GM18498 (cell line): ENCODE results near the gene SLC39A8.

ENCODE experiments used
- ATAC-seq: cut with Tn5 transposase; IDR thresholded peaks from one replicate; pipeline ENCODE4 v1.9.1; 2021; ENCODE audit warnings: mild to moderate bottlenecking, moderate library complexity; ENCODE audit not compliant: unreplicated experiment

The SLC39A8 gene

DNA sequence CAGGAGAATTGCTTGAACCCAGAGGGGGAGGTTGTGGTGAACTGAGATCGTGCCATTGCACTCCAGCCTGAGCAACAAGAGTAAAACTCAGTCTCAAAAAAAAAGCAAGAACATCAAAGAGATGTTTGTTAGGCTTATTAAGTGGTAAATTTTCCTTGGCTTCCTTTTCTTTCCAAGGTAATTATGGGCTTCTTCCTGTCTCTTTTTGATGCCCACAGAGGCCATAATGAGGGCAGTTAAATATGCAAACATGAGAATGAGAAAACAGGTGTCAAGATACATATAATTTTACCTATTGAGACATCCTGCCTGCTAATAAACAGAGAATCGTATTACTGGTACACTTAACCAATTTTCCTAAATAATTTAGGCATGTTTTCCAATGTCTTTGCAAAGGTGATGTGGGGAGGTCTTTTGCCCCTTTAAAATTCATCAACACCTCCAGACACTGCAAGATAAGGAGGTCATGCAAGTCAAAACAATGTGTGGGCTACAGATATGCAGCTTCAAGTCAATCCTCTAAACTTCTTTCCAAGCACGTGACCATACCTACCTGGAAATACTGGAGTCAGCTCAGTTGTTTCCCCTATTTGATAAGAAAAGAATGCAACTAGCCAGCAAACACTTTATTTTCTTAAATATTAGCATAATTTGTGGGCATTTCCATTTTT, 2.7 kb downstream of the SLC39A8 start:
- no peak for ATAC-seq

DNA sequence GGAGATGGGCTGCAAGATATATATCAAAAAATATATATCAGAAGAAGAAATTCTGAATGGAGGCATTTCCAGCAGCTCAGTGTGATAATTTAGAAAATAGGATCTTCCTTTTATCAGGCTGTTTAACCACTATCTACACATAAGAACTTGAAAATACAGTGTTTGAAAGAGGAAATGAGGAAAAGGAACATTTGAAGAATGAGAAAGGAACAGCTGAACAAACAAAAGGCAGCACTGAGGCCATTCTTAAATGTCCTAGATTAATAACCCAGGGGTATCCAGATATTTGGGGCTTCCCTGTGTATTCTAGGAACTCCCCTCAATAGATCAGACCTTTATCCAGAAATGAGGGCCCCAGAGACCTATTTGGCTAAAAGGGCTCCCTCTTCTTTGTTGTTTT, 4.1 kb downstream of the SLC39A8 start:
- no peak for ATAC-seq

DNA sequence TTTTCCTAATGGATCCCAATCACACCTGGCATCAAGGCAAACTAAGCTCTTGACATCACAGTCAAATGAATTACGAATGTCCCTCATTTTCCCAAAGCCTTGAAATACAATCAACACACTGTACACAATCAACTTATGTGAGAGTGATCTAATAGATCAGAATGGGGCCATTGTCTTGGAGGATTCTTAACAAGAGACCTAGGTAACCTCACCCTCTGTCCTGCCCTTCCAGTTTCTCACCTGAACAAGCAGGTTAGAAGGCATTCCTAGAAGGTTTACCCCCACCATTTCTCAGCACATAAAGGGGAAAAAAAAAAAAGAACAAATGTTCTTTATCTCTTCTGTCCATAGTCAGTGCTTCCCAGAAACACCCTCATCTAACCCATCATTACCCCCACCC, 6.3 kb downstream of the SLC39A8 start:
- no peak for ATAC-seq

DNA sequence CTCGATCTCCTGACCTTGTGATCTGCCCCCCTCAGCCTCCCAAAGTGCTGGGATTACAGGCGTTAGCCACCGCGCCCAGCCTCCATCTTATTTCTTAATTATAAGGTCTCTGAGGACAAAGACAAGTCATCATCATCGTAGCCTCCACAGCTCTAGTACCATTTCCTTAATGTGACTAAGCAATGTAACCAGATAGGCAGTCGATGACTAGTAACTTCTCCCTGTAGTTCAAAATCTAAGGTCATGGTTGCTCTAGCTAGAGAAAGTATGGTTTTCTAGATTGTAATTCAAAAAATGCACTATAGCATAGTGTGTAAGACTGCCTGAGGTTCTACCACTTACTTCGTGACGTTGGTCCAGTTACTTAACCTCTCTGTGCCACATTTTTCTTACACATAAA, 6.9 kb downstream of the SLC39A8 start:
- no peak for ATAC-seq

DNA sequence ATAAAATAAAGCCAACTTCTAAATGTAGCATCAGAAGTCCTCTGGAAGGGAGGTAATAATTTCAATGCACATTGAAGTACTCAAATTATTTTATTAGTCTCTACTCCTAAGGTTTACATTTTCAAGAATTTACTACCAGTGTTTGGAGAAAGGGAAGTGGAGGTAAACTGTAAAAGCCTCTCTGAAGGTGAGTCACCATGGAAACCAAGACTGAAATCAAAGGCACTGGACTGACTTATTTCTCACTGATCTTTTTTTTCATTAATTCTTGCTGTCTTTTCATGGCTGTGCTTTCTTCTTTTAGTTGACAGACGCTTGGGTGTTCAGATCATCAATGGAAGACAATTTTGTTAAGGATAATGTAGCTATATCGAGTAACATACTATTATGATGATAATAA, 9.7 kb downstream of the SLC39A8 start:
- ATAC-seq = no peak

DNA sequence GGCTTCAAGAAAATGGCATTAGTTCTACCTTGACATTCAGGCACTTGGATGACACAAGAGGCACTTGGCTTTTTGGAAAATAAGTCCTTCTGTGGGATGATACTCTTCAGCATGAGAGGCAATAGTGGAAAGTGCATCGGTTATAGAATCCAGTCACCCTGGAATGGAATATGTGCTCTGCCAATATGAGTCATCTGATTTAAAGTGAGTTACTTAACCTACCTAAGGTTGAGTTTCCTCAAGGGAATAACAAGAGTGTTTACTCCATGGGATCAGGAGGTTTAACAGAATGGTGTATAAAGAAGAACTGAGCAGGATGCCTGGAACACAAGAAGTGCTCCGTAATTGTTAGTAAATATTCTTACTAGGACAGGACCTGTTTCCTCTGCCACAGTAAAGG, 10.7 kb downstream of the SLC39A8 start:
- ATAC-seq = no peak

DNA sequence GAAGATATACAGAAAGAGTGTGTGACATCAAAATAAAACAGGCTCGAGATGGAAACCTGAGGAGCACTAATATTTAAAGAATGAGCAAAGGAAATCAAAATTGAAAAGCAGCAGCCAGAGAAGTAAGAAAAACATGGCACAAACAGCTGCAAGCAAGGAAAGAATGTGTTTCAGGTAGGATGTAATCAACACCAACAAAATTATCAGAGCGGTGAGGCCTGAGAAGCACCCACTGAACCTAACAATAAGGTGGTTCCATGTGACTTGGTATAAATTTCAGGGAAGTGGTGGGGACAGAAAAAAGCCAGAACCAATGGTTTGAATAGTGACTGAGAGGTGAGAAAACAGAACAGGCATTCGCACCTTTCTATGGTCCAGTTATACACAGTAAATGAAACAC, 11.5 kb downstream of the SLC39A8 start:
- no peak for ATAC-seq

DNA sequence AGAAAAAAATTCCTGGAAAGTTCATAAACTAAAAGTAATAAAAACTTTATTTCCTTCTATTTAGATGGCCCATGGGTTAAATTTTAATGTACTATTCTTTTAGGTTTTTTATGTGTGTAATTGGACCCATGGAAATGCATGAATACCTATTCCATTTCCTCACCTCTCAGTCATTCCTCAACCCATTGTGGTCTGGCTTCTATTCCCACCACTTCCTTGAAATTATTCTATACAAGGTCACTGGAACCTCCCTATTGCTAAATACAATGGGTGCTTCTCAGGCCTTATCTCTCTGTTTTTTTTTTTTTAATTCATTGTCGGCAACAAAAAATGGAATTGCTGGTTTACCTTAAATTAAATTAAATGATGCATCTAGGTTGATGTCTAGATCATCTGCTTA, 17.2 kb downstream of the SLC39A8 start:
- no peak for ATAC-seq

DNA sequence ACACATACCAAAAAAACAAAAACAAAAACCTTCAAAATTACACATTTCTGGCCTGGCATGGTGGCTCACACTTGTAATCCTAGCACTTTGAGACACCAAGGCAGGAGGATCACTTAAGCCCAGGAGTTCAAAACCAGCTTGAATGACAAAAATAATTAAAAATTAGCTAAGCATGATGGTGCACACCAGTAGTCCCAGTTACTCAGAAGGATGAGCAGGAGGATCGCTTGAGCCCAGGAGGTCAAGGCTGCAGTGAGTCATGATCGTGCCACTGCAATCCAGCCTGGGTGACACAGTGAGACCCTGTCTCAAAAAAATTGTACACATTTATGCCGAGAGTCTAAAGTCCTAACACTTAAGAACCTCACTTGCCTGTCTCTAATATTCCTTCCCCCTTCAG, 18.3 kb downstream of the SLC39A8 start:
- no peak for ATAC-seq

DNA sequence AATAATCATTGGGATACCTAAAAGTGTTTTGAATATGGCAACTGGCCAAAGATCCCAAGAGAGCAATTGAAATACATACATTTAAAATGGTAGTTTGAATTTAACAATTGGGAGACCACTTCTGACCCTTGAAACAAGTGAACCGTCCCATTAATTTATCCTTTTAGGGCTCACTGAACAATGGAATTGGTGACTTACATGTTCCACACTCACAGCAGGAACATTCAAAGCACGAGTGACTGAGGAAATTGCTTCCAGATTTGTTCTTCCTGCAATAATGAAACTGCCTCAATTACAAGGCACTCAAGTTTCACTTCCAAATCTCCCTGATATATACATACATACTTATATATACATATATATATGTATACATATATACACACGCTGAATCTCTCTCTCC, 20.6 kb downstream of the SLC39A8 start:
- no peak for ATAC-seq

DNA sequence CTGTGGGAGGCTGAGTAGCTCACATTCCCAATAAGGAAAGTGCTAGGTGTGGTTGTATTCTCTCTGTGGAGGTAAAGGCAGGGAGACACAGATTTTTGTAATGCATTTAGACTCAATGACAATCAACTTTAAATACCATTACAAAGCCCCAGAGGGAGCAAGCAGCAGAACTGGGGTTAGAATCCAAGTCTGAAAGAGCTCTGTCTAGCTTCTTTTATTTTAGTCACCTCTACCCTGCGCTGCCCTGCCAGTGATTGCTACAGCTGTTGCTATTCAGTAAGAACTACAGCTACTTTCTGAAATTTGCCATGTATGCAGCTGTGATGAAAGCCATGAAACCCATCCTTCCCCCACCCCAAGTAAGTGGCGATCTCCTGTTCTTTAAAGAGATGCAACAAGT, 22.5 kb downstream of the SLC39A8 start:
- no peak for ATAC-seq

DNA sequence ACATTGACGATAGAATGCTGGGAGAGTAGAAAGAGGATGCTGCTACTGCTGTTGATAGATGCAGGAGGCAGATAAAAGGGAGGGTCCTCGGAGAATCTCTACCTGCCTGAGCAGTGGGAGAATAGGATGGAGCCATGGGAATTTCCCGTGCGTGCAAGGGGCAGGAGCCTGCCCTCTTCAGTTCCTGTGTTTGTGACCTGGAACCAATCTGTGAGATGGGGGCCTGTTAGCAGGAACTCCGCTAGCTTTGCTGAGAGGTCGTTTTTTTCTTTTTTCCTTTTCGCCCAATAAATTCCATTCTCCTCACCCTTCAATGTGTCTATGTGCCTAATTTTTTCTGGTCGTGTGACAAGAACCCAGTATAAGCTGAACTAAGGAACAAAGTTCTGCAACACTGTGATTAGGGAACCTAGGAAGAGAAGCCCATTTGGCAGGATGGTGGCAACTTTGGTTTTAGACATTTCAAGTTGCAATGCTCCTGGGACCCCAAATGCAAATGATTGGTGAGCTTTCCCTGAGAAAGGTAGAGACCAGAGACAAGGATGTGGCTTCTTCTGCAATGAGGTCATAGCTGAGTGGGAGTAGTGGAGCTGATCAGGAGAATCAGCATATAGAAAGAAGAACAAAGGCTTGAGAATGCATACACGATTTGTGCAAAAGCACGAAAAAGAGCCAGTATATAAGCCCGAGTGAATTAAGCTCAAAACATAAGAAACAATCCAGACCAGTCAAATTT, 23.9 kb downstream of the SLC39A8 start:
- peak; percentile 86 for ATAC-seq

DNA sequence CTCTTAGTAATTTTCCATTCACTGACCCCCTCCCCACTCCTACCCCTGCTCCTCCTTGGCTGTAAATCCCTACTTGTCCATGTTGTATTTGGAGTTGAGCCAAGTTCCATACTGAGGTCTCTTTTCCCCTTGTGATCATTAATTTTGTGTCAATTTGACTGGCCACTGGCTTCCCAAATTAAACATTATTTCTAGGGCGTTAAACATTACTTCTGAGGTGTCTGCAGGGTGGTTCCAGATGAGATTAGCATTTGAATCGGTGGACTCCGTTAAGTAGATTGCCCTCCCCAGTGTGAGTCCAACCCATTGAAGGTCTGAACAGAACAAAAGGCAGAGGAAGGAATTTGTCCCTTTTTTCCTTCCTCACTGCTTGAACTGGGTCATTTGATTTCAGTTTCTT, 25.7 kb downstream of the SLC39A8 start:
- ATAC-seq = no peak

DNA sequence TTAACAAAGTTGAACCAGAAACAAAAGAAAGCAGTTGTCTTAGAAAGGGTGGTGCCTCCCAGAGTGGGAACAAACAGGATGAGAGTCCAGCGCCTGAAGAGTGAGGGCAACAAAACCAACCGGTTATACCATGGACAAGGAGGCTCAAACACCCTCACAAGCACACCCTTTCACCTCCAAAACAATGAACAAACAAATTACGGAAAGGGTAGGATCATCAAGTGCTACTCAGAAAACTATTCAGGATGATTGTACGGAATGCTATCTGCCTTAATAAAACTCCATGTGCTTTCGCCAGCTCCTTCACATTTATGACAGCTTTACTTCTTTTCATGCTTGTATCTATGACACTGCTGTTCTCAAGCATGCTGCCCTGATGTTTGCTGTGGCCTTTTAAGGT, 26.8 kb downstream of the SLC39A8 start:
- no peak for ATAC-seq

DNA sequence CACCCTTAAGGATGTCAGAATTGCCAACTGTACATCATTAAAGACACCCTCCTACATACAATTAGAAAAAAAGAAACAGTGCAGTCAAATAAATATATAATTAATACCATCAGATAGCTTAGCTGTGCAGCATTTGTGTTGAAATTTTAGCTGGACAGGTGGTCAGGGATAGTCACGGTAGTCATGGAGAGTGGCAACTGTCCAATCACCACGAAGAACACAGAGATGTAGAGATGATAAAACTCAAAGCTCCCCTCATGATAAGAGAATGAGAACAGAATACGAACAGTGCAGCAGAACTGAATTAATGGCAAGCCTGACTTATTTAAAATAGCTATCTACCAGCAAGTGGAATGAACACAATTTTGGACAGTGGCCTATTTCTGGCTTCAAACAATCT, 27.2 kb downstream of the SLC39A8 start:
- no peak for ATAC-seq

DNA sequence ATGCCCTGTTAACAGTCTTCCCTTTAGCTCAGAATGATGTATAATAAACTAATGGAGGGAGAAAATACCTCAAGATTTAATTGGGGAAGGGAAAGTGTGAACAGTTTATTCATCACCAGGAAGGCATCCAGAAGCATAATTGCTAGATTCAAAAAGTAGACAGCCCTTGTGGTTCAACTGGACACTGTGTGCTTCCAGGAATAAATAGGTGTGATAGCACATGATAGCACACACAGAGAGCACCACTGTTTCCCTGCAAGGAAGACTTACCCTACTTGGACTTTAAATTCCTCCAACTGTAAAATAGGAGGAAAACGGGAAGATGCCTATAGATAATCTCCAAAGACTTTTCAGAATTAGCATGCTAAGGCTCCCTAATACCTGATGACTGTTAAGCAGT, 27.8 kb downstream of the SLC39A8 start:
- ATAC-seq = no peak

DNA sequence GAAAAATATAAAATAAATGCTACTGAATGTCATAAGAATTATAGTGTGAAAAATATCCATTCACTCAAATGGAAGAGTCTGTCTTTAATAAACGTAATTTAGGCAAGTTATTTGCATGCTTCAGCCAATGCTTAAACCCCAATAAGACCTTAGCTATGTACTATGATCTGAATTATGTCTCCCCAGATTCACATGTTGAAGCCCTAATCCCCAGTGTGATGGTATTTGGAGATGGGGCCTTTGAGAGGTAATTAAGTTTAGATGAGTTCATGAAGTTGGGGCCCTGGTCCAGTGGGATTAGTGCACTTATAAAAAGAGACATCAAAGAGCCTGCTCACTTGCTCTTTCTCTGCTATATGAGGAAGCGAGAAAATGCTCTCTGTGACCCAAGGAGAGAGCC, 28.7 kb downstream of the SLC39A8 start:
- no peak for ATAC-seq

DNA sequence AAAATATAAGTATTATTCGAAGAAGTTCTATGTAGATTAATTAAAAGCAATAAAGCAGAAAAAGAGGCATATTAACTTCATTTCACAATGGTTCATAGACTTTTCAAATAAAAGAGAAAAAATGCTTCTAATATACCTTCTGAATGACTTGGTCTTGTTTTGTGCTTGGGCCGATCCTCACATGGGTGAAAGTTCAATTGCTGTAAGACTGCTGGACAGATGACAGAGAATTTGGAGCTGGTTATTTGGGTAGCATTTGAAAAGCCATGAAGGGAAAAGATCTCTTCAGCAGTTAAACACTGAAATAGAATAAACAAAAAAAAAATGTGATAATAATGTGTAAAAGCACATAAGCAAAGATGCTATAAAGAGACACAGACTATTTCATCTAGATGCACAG, 29.8 kb downstream of the SLC39A8 start:
- ATAC-seq = no peak

DNA sequence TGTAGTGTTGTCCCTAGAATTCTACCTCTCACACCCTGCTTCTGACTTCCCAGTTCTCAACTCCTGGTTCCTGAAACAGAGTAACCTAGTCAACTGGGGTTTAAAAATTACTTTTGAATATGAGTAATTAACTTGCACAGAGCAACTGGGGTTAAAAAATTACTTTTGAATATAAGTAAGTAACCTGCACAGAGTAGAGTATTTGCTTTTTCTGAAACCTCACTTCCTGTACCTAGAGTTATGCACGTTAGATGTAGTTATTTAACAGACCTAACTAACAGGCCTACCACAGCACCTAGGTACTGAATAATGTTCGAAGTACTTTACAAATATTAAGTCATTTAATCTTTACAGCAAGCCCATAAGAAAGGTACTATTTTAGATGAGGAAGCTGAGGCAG, 32.9 kb downstream of the SLC39A8 start:
- ATAC-seq = no peak

DNA sequence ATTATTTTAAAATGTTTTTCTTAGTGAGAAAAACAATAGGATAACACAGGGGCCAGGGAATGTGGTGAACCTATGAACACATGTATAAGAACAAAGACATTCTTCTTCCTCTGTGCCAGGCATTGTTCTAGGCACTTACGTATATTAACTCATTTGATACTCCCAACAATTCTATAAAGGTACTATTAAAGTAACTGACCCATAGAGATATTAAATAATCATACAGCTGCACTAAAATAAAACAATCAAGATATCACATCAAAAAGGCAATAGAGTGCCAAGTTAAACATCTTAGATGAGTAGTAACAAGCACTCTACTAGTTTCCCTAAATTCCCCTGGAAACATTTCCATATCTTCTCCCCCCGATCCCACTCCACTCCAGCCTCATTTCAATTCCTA, 33.4 kb downstream of the SLC39A8 start:
- no peak for ATAC-seq

DNA sequence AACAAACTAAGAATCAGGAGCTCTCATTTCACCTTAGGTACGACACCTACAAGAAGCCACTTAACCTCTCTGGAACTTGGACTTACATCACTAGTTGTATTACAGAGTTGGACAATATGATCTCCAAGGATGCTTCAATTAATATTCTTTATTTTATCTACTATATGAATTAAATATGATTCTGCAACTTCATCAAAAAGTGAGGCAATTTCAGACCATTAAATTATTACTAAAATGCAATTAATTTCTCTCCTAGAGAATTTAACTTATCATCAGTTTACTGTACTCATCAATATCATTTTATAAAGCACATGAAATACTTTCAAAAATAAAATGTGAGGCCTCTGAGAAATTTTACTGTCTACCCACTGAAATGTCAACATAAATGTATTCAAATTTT, 33.9 kb downstream of the SLC39A8 start:
- no peak for ATAC-seq

DNA sequence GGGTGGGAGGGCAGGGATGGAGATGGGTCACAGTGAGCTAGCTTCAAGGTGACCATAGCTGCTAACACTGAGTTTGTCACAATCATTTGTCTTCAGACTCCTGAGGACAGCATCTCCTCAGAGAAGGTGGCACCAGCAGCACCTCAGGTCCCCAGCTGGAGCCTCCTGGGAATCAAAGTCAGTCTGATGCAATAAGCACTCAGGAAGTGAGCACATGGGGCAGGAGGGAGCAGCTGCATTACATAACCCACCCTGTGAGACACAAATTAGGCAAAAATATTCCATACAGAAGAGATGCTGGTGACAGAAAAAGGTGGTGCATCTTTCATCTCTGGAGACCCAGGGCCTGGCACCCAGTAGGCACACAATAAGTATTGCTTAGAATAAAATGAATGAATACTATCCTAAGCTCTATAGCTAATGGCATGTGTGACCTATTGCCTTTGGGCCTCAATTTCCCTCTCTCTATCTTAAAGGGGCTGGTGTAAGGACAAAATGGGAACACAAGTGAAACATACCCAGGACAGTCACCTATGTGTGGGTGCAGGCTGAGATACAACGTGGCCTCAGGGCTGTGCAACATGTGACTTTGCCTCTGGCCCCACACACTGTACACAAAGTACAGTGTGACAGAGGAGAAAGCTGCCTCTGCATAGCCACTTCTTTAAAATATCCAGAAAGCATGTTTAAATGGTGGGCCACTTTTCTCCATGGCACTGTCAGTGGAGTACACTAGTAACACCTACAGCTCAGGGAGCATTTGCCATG, 37.1 kb downstream of the SLC39A8 start:
- no peak for ATAC-seq
